Measurements from ENCODE around the gene A2ML1.

- TF ChIP-seq EP300 (IDR thresholded peaks at IDR 0.05) (no peak), POLR2AphosphoS5 (IDR thresholded peaks at IDR 0.05) (no peak), POLR2A (IDR thresholded peaks at IDR 0.05; ENCODE audit: low read depth) (no peak)
- TF ChIP-seq, protein P1, sequence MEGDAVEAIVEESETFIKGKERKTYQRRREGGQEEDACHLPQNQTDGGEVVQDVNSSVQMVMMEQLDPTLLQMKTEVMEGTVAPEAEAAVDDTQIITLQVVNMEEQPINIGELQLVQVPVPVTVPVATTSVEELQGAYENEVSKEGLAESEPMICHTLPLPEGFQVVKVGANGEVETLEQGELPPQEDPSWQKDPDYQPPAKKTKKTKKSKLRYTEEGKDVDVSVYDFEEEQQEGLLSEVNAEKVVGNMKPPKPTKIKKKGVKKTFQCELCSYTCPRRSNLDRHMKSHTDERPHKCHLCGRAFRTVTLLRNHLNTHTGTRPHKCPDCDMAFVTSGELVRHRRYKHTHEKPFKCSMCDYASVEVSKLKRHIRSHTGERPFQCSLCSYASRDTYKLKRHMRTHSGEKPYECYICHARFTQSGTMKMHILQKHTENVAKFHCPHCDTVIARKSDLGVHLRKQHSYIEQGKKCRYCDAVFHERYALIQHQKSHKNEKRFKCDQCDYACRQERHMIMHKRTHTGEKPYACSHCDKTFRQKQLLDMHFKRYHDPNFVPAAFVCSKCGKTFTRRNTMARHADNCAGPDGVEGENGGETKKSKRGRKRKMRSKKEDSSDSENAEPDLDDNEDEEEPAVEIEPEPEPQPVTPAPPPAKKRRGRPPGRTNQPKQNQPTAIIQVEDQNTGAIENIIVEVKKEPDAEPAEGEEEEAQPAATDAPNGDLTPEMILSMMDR (IDR thresholded peaks at IDR 0.05): no peak
Measured at GRCh38 chr12:8899830-8900229, 77.4 kb downstream of the A2ML1 start.
